ENCODE results near the gene TINAG.

The TINAG gene

DNA sequence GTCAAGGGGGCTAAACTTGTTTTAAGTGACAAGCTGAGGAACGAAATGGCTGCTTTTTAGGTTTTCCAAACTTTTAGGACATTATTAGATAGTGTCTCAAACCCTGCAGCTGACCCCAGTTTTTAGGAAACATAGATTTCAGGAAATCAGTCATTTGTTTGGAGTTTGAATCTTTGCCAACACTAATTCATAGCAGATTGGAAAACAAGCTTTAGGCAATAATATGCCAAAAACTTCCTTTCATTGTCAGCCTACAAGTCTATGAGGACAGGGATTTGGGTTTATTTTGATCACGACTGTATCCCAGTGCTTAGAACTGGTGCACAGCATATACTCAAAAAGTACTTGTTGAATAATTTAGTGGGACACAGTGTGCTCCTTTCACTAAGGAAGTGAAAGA lies 123.2 kb downstream of the TINAG start:
- no peak for DNase-seq
